ENCODE results near the gene FBH1. TPM values are rescaled to one million over a fixed set of nuclear protein-coding genes. Genes with fewer than 3 reads are reported as not detected.

Gene FBH1
- total and polyA plus RNA-seq, 12 donors = 57.8 to 134 (median 76.0) TPM

GRCh38 chr10:5963071-5963470 lies 73.0 kb downstream of the FBH1 start:
- H3K4me1 ChIP-seq = no peaks in the 10 kb centered on the region
- peaks cover 0 to 96% (median 13%) of the 10 kb centered on the region in 9 donors for H3K36me3 ChIP-seq
- H3K9me3 ChIP-seq = no peaks in the 10 kb centered on the region
- 94 to 95% methylated on average over 7 of the region's 7 CpGs for WGBS, 2 donors
- no peak overlapping the region for H3K4me3 ChIP-seq
- no peak for DNase-seq
- no peak overlapping the region for H3K27ac ChIP-seq
- no peaks in the 10 kb centered on the region for H3K27me3 ChIP-seq
- ATAC-seq = no peak
- intact Hi-C loops (cut with DNase I) = no loop called here
- TF ChIP-seq, protein P1, sequence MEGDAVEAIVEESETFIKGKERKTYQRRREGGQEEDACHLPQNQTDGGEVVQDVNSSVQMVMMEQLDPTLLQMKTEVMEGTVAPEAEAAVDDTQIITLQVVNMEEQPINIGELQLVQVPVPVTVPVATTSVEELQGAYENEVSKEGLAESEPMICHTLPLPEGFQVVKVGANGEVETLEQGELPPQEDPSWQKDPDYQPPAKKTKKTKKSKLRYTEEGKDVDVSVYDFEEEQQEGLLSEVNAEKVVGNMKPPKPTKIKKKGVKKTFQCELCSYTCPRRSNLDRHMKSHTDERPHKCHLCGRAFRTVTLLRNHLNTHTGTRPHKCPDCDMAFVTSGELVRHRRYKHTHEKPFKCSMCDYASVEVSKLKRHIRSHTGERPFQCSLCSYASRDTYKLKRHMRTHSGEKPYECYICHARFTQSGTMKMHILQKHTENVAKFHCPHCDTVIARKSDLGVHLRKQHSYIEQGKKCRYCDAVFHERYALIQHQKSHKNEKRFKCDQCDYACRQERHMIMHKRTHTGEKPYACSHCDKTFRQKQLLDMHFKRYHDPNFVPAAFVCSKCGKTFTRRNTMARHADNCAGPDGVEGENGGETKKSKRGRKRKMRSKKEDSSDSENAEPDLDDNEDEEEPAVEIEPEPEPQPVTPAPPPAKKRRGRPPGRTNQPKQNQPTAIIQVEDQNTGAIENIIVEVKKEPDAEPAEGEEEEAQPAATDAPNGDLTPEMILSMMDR (IDR thresholded peaks at IDR 0.05) = no peak

DNA sequence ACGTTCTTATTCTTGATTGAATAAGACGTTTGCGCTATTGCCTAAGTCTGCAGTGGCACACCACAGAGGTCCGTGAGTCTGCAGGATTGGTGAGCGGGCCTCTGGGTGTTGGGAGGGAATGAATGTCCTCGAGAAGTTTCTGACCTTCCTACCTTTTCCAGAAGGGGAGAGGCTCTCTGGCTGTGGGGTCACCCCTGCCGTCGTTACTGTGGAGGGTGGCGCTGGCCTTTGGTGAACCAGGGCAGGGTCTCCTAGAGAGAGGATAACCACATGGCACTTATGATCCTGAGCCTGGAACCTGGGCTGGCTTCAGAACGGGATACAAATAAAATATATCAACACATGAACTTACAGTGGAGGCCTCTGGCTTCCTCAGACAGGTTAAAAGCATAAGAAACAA lies 73.5 kb downstream of the FBH1 start:
- Histone ChIP-seq H3K4me3 (no peak overlapping the region), H3K27me3 (no peaks in the 10 kb centered on the region), H3K9me3 (no peaks in the 10 kb centered on the region), H3K4me1 (no peaks in the 10 kb centered on the region), H3K36me3 (peaks cover 0 to 96% (median 13%) of the 10 kb centered on the region in 9 donors), H3K27ac (no peak overlapping the region)
- ATAC-seq = no peak
- intact Hi-C loops (cut with DNase I) = no loop called here
- DNase-seq = no peak
- WGBS, 2 donors = 89 to 90% methylated on average over 10 of the region's 10 CpGs
- TF ChIP-seq, protein P1 (IDR thresholded peaks at IDR 0.05) = no peak

DNA sequence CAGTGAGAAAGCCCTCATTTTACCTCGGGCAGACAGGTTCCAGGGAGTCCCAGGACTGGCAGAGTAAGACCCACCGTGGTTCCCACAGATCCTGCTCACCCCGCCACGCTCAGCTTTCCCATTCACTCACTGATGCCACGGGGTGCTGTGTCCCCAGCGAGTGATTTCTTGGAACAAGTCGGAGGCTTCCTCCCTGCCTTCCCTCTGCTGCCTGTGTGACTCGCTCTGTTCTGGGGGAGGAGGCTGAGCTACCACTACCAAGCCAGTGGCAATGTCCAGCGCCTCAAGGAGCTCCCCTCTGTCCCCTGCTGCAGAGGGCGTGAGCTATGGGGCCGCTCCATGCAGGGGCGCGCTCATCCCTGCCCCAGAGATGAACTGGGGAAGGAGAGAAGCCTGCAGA lies 74.7 kb downstream of the FBH1 start:
- H3K4me1 ChIP-seq = no peaks in the 10 kb centered on the region
- H3K27me3 ChIP-seq = no peaks in the 10 kb centered on the region
- H3K36me3 ChIP-seq = peaks cover 0 to 87% (median 12%) of the 10 kb centered on the region in 9 donors
- WGBS, 2 donors = 90 to 91% methylated on average over 13 of the region's 13 CpGs
- intact Hi-C loops (cut with DNase I) = no loop called here
- DNase-seq (no peak), ATAC-seq (no peak)
- H3K9me3 ChIP-seq = no peaks in the 10 kb centered on the region
- no peak overlapping the region for H3K27ac ChIP-seq
- H3K4me3 ChIP-seq = no peak overlapping the region
- TF ChIP-seq, protein P1 (IDR thresholded peaks at IDR 0.05) = no peak

DNA sequence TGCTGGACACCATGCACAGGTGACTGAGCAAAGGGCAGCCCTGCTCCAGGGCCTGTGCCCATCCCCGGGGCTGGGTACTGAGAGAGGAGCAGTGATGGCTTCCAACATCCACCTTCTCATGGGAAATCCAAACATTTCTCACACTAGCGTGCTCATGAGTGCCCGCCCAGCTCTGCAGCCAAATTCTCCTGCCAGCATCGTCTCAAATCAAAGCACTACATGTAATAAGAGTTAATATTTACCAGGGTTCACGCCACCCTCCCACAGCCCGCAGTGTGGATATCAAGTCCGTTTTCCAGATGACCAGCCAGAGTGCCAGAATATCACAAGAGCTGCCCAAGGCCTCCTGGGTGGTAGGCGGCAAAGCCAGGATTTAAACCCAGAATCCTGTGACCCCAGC lies 75.2 kb downstream of the FBH1 start:
- Histone ChIP-seq H3K27ac (no peak overlapping the region), H3K4me3 (no peak overlapping the region), H3K4me1 (peaks cover 0 to 3% (median 0%) of the 10 kb centered on the region in 9 donors), H3K36me3 (peaks cover 0 to 81% (median 8%) of the 10 kb centered on the region in 9 donors), H3K9me3 (no peaks in the 10 kb centered on the region), H3K27me3 (no peaks in the 10 kb centered on the region)
- intact Hi-C loops (cut with DNase I) = no loop called here
- TF ChIP-seq, protein P1 (IDR thresholded peaks at IDR 0.05) = no peak
- ATAC-seq = no peak
- DNase-seq = no peak
- 90 to 93% methylated on average over 8 of the region's 8 CpGs for WGBS, 2 donors
